ENCODE measurements around the gene MGAT5.

DNA sequence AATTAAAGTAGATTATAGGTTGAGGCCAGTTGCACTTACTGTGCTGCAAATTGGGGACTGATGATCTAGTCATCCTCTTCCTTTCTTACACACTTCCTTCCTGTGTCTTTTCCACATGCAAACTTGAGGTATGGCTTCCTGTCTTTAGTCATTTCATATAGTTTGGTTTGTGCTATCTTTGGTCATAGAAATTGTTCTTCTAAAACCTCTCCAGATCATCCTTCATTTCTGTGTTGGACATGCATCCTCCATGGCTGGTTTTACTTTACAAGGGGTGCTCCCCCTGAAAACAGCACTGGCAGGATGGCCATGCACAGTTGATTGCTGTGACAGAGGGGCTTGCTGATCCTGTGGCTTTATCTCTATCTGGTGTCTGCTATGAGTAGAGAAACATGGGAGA, 36.5 kb downstream of the MGAT5 start:
- TF ChIP-seq CTCF (IDR thresholded peaks at IDR 0.05) (no peak), POLR2A (IDR thresholded peaks at IDR 0.05) (no peak)
